Gastroesophageal sphincter (tissue), 4 donors: ENCODE results near the gene C10orf90. TPM values are rescaled to one million over a fixed set of nuclear protein-coding genes. Genes with fewer than 3 reads are reported as not detected.

Experiments
- ATAC-seq: fragments of 150-250 bp; one replicate; pipeline ENCODE4 v1.9.1; 2016; ENCODE audit warnings: mild to moderate bottlenecking, moderate library complexity
- H3K27ac ChIP-seq, 4 donors: fragments of 200-600 bp; sonication (generic) in 3 of 4; 1 replicate in 3 of 4; 2 replicates in 1 of 4; pipeline ENCODE4 v1.5.1; 2016 to 2019
- H3K27me3 ChIP-seq: fragments of 200-600 bp; sonication (generic); one replicate; pipeline ENCODE4 v1.5.1; 2019
- H3K36me3 ChIP-seq, 2 donors: fragments of 200-600 bp; sonication (generic); one replicate each; pipeline ENCODE4 v1.5.1; 2019; ENCODE audit warnings: control low read depth in 1 of 2
- H3K4me1 ChIP-seq, 3 donors: fragments of 200-600 bp; sonication (generic); 1 replicate in 2 of 3; 2 replicates in 1 of 3; pipeline ENCODE4 v1.5.1; 2016 to 2019; ENCODE audit warnings: control low read depth in 2 of 3
- H3K4me3 ChIP-seq, 2 donors: fragments of 200-600 bp; sonication (generic); one replicate each; pipeline ENCODE4 v1.5.1; 2019; ENCODE audit warnings: mild to moderate bottlenecking in 1 of 2, moderate library complexity in 1 of 2
- H3K9me3 ChIP-seq, 3 donors: fragments of 200-600 bp; sonication (generic); one replicate each; pipeline ENCODE4 v1.5.1; 2017 to 2019; ENCODE audit warnings: control low read depth in 2 of 3
- CTCF ChIP-seq, 4 experiments: fragments of 200-600 bp in 2 of 4; fragments of 450-650 bp in 2 of 4; sonication (generic) in 1 of 4; IDR thresholded peaks; one replicate each; pipeline ENCODE4 v1.5.1; 2017 to 2019; ENCODE audit warnings: antibody characterized with exemption in 4 of 4, mild to moderate bottlenecking in 2 of 4, moderate library complexity in 2 of 4
- EP300 ChIP-seq: sonication (generic); formaldehyde crosslinking; IDR thresholded peaks from one replicate; pipeline ENCODE4 v1.6.1; 2017; ENCODE audit warnings: antibody characterized with exemption, mild to moderate bottlenecking
- POLR2A ChIP-seq, 2 donors: fragments of 450-650 bp; IDR thresholded peaks; one replicate each; pipeline ENCODE4 v1.6.1; 2017; ENCODE audit warnings: antibody characterized with exemption in 2 of 2, mild to moderate bottlenecking in 2 of 2, moderate library complexity in 1 of 2
- POLR2AphosphoS5 ChIP-seq: sonication (generic); formaldehyde crosslinking; IDR thresholded peaks from one replicate; pipeline ENCODE4 v1.6.1; 2017; ENCODE audit warnings: antibody characterized with exemption
- WGBS, 2 donors: methylation state at CpG; one replicate each; pipeline ENCODE4 v1.1.5; 2018; ENCODE audit warnings: low coverage in 1 of 2; 5-methylcytosine and 5-hydroxymethylcytosine counted together
- total RNA-seq, 4 donors: library from RNA; depleted of rRNA; stranded (reverse); fragments of >200 nt; gene quantifications; one replicate each; pipeline ENCODE4 v1.1.0, GENCODE V29; 2016

C10orf90 gene
- total RNA-seq, 4 donors from 2014 or later: not detected

GRCh38 chr10:126508535-126509040 is 161.9 kb downstream of the C10orf90 start:
- no peak for ATAC-seq
- Histone ChIP-seq H3K36me3 (no peaks in the 10 kb centered on the region), H3K9me3 (no peaks in the 10 kb centered on the region), H3K27ac (no peak overlapping the region), H3K4me1 (no peaks in the 10 kb centered on the region), H3K27me3 (peaks cover 6% of the 10 kb centered on the region), H3K4me3 (no peak overlapping the region)
- WGBS, 2 donors: no CpG with 5 or more reads among the region's 9 CpGs
- no peak for TF ChIP-seq POLR2A (IDR thresholded peaks at IDR 0.05)
- no peak for TF ChIP-seq CTCF (IDR thresholded peaks at IDR 0.05)
- TF ChIP-seq EP300: no peak
- TF ChIP-seq POLR2AphosphoS5: no peak

- 74 to 83% methylated on average over 1 to 2 of the region's 16 CpGs for WGBS, 2 donors
These were observed 165.8 kb downstream of the C10orf90 start for GRCh38 chr10:126504761-126505112.

GRCh38 chr10:126504063-126504760 is 166.3 kb downstream of the C10orf90 start:
- no peaks in the 10 kb centered on the region for H3K4me1 ChIP-seq
- no peaks in the 10 kb centered on the region for H3K9me3 ChIP-seq
- H3K27ac ChIP-seq: no peak overlapping the region
- H3K4me3 ChIP-seq: no peak overlapping the region
- ATAC-seq: no peak
- H3K27me3 ChIP-seq: no peaks in the 10 kb centered on the region
- H3K36me3 ChIP-seq: no peaks in the 10 kb centered on the region
- TF ChIP-seq POLR2AphosphoS5 (no peak), CTCF (IDR thresholded peaks at IDR 0.05) (peak in 3 of 4 experiments; percentile 28 to 50 (median 47))
- WGBS, 2 donors: 40 to 51% methylated on average over 1 to 8 of the region's 23 CpGs

More at GRCh38 chr10:126504761-126505112, 165.8 kb downstream of the C10orf90 start:
- H3K27me3 ChIP-seq: no peaks in the 10 kb centered on the region
- H3K36me3 ChIP-seq: no peaks in the 10 kb centered on the region
- no peak overlapping the region for H3K4me3 ChIP-seq
- no peaks in the 10 kb centered on the region for H3K4me1 ChIP-seq
- H3K9me3 ChIP-seq: no peaks in the 10 kb centered on the region
- TF ChIP-seq POLR2A (IDR thresholded peaks at IDR 0.05): no peak
- ATAC-seq: no peak
- H3K27ac ChIP-seq: no peak overlapping the region

- ATAC-seq: no peak
- H3K27ac ChIP-seq: no peak overlapping the region
- no peaks in the 10 kb centered on the region for H3K27me3 ChIP-seq
- H3K9me3 ChIP-seq: no peaks in the 10 kb centered on the region
- TF ChIP-seq EP300 (no peak), POLR2A (IDR thresholded peaks at IDR 0.05) (no peak), POLR2AphosphoS5 (no peak), CTCF (IDR thresholded peaks at IDR 0.05) (no peak)
- no peaks in the 10 kb centered on the region for H3K4me1 ChIP-seq
- no peaks in the 10 kb centered on the region for H3K36me3 ChIP-seq
- 88 to 89% methylated on average over 12 of the region's 12 CpGs for WGBS, 2 donors
- H3K4me3 ChIP-seq: no peak overlapping the region
These were observed 167.0 kb downstream of the C10orf90 start for GRCh38 chr10:126503392-126504062.

- H3K9me3 ChIP-seq: no peaks in the 10 kb centered on the region
- H3K4me3 ChIP-seq: no peak overlapping the region
- H3K36me3 ChIP-seq: no peaks in the 10 kb centered on the region
- no peak for TF ChIP-seq EP300
- WGBS, 2 donors: 80 to 95% methylated on average over 1 of the region's 1 CpG
- H3K27ac ChIP-seq: no peak overlapping the region
- no peaks in the 10 kb centered on the region for H3K4me1 ChIP-seq
- H3K27me3 ChIP-seq: no peaks in the 10 kb centered on the region
- ATAC-seq: no peak
These were observed 168.1 kb downstream of the C10orf90 start for GRCh38 chr10:126502441-126502840.

- ATAC-seq: no peak
- no peaks in the 10 kb centered on the region for H3K9me3 ChIP-seq
- no peak overlapping the region for H3K27ac ChIP-seq
- no peaks in the 10 kb centered on the region for H3K36me3 ChIP-seq
- H3K4me1 ChIP-seq: no peaks in the 10 kb centered on the region
- no peak overlapping the region for H3K4me3 ChIP-seq
- no peaks in the 10 kb centered on the region for H3K27me3 ChIP-seq
- WGBS, 2 donors: 88 to 92% methylated on average over 3 to 4 of the region's 5 CpGs
- TF ChIP-seq CTCF (IDR thresholded peaks at IDR 0.05) (no peak), POLR2AphosphoS5 (no peak), POLR2A (IDR thresholded peaks at IDR 0.05) (no peak), EP300 (no peak)
These were observed 168.7 kb downstream of the C10orf90 start for GRCh38 chr10:126501828-126502227.
